ENCODE data around the gene PGA3.
"Not testable (repeated sequence)": the region's sequence is repeated elsewhere in the genome, so short reads cannot be mapped to it uniquely, and the experiment has no call there.

PGA3 gene

GRCh38 chr11:61252332-61252731 is 49.0 kb downstream of the PGA3 start:
- DNase-seq (ENCODE audit: low read depth), result not testable (repeated sequence)

- DNase-seq (ENCODE audit: low read depth), result no peak
Observed at GRCh38 chr11:61254403-61255025, 51.2 kb downstream of the PGA3 start.

GRCh38 chr11:61256710-61257482 is 53.6 kb downstream of the PGA3 start:
- no peak for DNase-seq (ENCODE audit: low read depth)

GRCh38 chr11:61258546-61258945 is 55.2 kb downstream of the PGA3 start:
- no peak for DNase-seq (ENCODE audit: low read depth)

GRCh38 chr11:61259363-61259762 is 56.0 kb downstream of the PGA3 start:
- no peak for DNase-seq (ENCODE audit: low read depth)

Data from HS-5 (cell line).